NCI-H187 treated with DMSO at 0.1 percent for 48 hours (cell line): Measurements from ENCODE around the gene AASDHPPT.

ENCODE experiments used
- DNase-seq: peaks from one replicate; lab custom pipeline; 2025; lab: John Stamatoyannopoulos, UW

The AASDHPPT gene

GRCh38 chr11:106086135-106086534, 8.7 kb downstream of the AASDHPPT start:
- DNase-seq: no peak

- no peak for DNase-seq
These were observed 9.4 kb downstream of the AASDHPPT start for GRCh38 chr11:106086850-106087249.

- DNase-seq: no peak
These were observed 10.5 kb downstream of the AASDHPPT start for GRCh38 chr11:106087815-106088435.

- DNase-seq: no peak
These were observed 11.4 kb downstream of the AASDHPPT start for GRCh38 chr11:106088896-106089295.

- DNase-seq: no peak
These were observed 14.1 kb downstream of the AASDHPPT start for GRCh38 chr11:106091480-106092123.

GRCh38 chr11:106092446-106092845, 15.0 kb downstream of the AASDHPPT start:
- DNase-seq: no peak

- DNase-seq: no peak
These were observed 21.6 kb downstream of the AASDHPPT start for GRCh38 chr11:106098893-106099553.

GRCh38 chr11:106101370-106101769, 23.9 kb downstream of the AASDHPPT start:
- DNase-seq: no peak

- no peak for DNase-seq
These were observed 24.4 kb downstream of the AASDHPPT start for GRCh38 chr11:106101819-106102218.

- DNase-seq: no peak
These were observed 28.5 kb downstream of the AASDHPPT start for GRCh38 chr11:106105986-106106385.

- no peak for DNase-seq
These were observed 44.3 kb downstream of the AASDHPPT start for GRCh38 chr11:106121570-106122320.

- no peak for DNase-seq
These were observed 50.1 kb downstream of the AASDHPPT start for GRCh38 chr11:106127604-106128003.

GRCh38 chr11:106128740-106129139, 51.3 kb downstream of the AASDHPPT start:
- no peak for DNase-seq

GRCh38 chr11:106131998-106132397, 54.5 kb downstream of the AASDHPPT start:
- DNase-seq: no peak

GRCh38 chr11:106132582-106133354, 55.3 kb downstream of the AASDHPPT start:
- DNase-seq: no peak

GRCh38 chr11:106133529-106133928, 56.1 kb downstream of the AASDHPPT start:
- DNase-seq: no peak

- DNase-seq: no peak
These were observed 59.6 kb downstream of the AASDHPPT start for GRCh38 chr11:106137061-106137460.

GRCh38 chr11:106137758-106138157, 60.3 kb downstream of the AASDHPPT start:
- no peak for DNase-seq
